Endothelial cell of hepatic sinusoid (primary cell): ENCODE data around the gene ETS1.
"Not testable (repeated sequence)": the region's sequence is repeated elsewhere in the genome, so short reads cannot be mapped to it uniquely, and the experiment has no call there.

Experiments used
- in situ Hi-C: cut with HindIII; loops from 2 replicates; pipeline ENCODE4 v1.10.0; 2017; ENCODE audit warnings: low sequenced_read_pairs

The ETS1 gene

DNA sequence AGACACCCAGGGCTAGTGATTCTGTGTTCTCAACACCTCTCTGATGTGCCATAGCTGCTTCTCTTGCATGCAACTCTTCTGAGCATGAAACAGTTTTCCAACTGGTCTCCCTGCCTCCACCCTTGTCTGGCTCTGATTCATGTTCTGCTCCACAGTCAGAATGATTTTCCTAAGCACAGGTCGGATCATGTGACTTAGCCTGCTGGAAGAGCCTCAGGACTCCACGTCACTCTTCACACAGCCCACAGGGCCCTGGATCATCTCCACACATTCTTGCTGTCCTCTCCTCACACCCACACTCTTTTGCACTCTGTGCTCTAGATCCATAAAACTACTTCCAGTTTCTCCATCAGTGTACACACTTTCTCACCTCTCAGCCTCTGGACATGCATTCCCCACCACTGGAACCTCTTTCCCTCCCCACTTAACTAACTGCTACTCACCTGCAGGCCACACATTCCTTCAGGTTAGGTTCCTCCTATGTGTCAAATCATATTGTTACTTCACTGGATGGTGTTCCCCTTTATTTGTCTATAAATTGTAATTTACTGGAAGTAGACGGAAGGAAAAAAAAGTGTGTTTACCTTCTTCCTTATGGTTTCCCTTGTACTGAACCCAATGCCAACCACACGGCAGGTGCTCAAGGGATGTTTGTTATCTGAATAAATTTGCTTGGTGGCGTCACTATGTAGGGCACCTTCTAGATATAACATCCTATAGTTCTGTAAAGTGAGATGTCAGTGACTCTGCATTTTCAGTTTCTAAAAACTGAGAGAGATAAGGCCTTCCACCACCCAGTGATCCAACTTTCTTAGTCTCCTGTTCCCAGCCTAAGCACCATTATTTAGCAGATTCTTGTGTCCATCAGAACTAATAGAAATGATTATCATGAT is 133.7 kb downstream of the ETS1 start:
- in situ Hi-C loops: no loop called here

- in situ Hi-C loops: no loop called here
These were observed 135.5 kb downstream of the ETS1 start for GRCh38 chr11:128451652-128452470.

- in situ Hi-C loops: no loop called here
These were observed 136.3 kb downstream of the ETS1 start for GRCh38 chr11:128450882-128451651.

GRCh38 chr11:128450425-128450824 is 136.9 kb downstream of the ETS1 start:
- in situ Hi-C loops: not testable (repeated sequence)

- in situ Hi-C loops: no loop called here
These were observed 138.2 kb downstream of the ETS1 start for GRCh38 chr11:128448981-128449713.

DNA sequence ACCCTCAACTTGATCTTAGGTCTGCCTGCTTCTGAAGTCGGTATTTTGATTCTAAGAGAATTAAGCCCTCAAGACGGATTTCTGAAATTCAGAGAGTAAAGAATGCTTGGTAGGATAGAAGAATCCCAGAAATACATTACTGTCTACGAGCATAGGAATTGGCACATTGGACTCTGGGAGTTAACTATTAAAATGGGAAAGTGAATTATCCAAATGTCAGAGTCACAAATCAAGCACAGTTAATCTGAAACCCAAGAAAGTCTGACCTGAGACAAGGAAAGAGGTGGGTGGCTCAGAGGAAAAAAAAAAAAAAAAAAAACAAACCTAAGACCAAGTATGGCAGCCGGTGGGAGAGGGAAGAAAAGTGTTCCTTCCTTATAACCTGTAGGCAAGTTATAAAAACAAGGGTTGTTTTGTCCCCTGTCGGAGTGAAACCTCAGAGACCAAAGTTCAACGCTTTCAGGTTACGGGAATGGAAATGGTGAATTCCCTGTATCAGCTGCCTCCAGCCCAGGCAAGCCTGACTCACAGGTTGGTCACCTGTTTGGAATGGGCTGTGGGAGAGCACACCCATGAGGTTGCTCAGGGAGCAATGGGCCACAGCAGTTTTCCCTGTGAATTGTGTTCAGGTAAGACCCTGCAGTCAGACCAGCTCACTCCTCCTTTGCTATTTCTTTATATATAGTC is 139.0 kb downstream of the ETS1 start:
- in situ Hi-C loops: no loop called here

DNA sequence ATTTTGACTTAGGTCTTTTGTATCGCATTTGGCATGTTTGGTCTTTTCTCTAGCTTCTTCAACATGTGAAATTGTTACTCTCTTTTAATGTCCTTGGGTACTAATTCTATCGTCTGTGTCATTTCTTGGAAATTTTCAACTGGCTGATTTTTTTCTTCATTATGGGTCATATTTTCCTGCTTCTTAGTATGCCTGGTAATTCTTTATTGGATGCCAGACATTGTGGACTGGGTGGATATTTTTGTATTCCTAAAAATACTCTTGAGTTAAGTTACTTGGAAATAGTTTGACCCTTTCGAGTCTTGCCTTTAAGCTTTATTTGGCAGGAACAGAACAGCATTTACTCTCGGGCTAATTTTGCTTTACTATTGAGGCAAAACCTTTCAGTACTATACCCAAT is 140.1 kb downstream of the ETS1 start:
- in situ Hi-C loops: no loop called here

DNA sequence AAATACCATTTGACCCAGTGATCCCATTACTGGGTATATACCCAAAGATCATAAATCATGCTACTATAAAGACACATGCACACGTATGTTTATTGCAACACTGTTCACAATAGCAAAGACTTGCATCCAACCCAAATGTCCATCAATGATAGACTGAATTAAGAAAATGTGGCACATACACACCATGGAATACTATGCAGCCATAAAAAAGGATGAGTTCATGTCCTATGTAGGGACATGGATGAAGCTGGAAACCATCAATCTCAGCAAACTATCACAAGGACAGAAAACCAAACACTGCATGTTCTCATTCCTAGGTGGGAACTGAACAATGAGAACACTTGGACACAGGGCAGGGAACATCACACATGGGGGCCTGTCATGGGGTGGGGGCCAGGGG is 141.4 kb downstream of the ETS1 start:
- in situ Hi-C loops: not testable (repeated sequence)

DNA sequence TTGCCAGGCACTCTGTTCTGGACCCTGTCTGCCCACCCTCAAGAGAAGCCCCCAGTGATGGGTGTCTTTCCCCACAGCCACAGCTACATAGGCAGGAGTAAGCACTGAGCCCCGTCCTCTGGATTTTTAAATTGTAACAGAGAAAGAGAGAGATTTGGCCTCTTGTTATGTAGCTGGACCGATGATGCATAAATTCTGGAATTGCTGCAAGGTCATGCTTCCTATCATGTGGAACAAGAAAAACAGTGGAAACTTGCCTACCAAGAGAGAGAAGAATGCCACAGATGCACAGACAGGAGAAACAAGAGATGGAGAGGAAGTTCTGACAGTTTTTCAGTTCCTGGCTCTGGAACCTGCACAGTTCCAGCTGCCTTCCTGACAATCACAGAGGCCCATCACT is 150.2 kb downstream of the ETS1 start:
- in situ Hi-C loops: no loop called here

DNA sequence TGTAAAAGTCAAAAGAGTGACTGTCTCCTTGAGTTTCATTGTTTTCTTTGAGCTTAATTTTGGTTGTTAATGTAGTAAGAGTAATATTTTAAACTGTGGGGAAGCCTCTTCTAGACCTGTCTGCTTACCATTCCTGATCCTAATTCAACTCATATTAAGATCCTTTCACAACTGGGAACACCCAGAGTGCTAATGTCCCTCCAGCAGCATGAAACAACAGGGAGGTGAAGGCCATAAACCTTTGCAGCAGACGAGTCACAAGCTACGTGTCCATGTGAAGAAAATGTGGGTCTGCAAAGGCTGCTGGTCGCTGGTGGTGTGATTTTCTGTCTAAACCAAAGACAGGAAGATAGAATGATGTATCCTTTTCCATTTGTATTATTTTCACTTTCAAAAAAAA is 152.5 kb downstream of the ETS1 start:
- in situ Hi-C loops: no loop called here

GRCh38 chr11:128434411-128434810 is 152.9 kb downstream of the ETS1 start:
- in situ Hi-C loops: no loop called here

GRCh38 chr11:128432926-128433325 is 154.4 kb downstream of the ETS1 start:
- in situ Hi-C loops: no loop called here

DNA sequence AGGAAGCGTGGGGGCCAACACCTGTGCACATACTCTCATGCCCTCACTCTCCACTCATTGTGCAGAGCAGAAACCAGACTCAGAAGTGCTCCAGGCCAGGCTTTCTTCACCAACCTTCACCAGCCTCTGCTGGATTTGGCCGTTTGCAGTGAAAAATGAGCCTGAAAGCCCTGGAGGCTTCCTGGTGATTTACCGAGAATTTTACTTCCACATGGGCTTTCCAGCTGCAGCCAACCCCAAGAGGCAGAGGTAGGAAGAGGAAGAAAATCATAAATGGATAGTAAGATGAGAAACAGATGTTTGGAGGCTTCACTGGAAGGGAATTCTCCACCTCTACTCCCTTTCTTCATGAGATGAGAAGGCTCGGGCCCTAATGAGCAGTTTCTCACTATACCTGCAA is 155.4 kb downstream of the ETS1 start:
- in situ Hi-C loops: no loop called here

GRCh38 chr11:128428935-128429334 is 158.4 kb downstream of the ETS1 start:
- in situ Hi-C loops: loop anchor here (5.0 kb wide), 1 partner anchor 37 kb away; no protein-coding TSS in a partner anchor

DNA sequence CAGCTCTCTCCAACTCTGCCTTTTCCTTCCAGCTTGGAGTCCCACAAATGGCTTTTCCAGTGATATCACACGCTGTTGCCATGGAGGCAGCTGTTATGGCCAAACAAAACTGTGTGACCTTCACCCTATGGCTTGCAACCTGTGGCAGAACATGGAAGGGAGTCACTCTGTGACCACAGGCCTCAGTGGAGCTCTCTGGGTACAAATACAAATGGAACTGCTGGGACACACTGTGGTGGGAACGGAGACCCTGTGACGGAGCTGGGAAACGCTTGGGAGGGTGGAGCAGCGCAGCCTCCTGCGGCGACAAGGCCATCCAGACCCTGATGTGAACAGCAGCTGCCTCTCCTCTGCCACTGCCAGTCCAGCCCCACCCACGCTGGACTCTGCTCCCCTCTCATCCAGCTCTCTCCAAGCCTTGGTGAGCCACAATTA is 162.5 kb downstream of the ETS1 start:
- in situ Hi-C loops: loop anchor here (5.0 kb wide), 1 partner anchor 33 kb away; no protein-coding TSS in a partner anchor

DNA sequence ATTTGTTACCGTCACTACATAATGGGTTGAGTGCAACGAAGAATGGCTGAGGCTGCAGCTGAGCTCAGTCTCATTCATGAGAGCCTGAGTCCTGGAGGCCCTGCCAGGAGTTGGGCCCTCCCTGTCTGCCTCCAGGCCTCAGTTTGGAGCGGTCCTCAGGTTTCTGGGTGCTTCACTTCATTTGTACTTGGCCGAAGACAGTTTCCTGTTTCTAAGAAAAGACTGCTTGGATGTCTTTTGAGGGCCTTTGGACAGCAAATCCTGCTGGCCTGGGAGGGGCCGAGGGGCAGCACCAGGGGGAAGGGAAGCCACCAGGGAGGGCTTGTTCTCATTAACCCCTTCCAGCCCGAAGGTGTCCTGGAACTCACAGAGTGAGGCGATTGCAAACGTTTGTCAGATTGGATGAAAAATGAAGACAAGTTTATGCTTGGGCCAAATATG is 163.1 kb downstream of the ETS1 start:
- in situ Hi-C loops: no loop called here

GRCh38 chr11:128422576-128423370 is 164.6 kb downstream of the ETS1 start:
- in situ Hi-C loops: no loop called here

DNA sequence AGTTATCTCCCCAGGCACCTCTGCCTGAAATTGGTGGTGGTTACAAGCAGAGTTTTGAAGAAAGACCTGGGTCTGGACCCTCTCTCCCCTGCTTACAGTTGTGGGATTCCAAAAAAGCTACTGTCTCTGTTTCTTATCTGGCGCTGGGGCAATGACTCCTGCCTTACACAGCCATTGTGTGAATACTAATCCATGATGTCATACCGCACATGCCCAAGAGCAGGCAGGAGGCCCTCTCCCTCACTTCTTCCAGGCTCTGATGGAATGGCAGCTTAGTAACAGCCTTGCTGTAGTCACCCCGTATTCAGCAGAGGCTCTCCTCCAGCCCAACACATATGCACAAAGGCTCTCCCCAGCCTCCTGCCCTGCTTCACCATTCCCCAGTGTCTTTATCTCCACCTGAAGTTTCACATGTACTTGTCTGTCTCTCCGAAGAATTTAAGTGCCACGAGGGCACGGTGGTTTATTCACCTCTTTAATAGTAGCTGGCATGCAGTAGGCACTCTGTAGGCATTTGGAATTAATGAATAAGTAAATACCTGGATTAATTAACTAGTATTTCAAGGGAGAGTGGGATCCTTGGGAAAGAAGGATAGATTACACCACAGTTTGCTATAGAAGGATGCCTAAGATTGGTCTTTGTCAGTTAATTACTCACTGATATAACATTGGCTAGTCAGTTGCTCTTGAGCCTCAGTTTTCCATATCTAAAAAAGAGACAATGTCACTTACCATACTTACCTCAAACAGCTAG is 165.6 kb downstream of the ETS1 start:
- in situ Hi-C loops: no loop called here
